H1 (cell line): ENCODE measurements around the gene NOL3. TPM values are rescaled to one million over a fixed set of nuclear protein-coding genes. Genes with fewer than 3 reads are reported as not detected.

ENCODE experiments used
- CTCF ChIA-PET: fragments of 300-600 bp; sonication (Branson Sonifier 250); formaldehyde crosslinking; loops from one replicate; lab custom pipeline; 2021; ENCODE audit not compliant: partially characterized antibody; lab: Charles Lee
- POLR2A ChIA-PET: fragments of 300-600 bp; sonication (Branson Sonifier 250); formaldehyde crosslinking; loops from one replicate; lab custom pipeline; 2021; ENCODE audit warnings: inconsistent platforms; ENCODE audit not compliant: partially characterized antibody; lab: Charles Lee
- DNase-seq, 2 experiments: peaks; one replicate each; pipeline versions ENCODE4 v3.0.0 to v3.0.0-alpha.2; 2010 to 2022; ENCODE audit warnings: low spot score in 2 of 2, low read depth in 1 of 2, mixed read lengths in 1 of 2
- FAIRE-seq: peaks from 2 replicates; lab custom pipeline; 2011; peaks lifted over from hg19 to GRCh38; lab: Jason Lieb, UNC
- H2AFZ ChIP-seq: 2 replicates; pipeline ENCODE4 v1.8.1; 2012; ENCODE audit warnings: low read length, inconsistent platforms
- H2AK5ac ChIP-seq: 2 replicates; pipeline ENCODE4 v1.6.1; 2013; ENCODE audit warnings: low read depth, low read length
- H2BK120ac ChIP-seq: replicated peaks from 2 replicates; pipeline ENCODE3; 2013; ENCODE audit warnings: low read depth, low read length, inconsistent platforms
- H2BK12ac ChIP-seq: 2 replicates; pipeline ENCODE4 v1.6.1; 2013; ENCODE audit warnings: low read depth, low read length
- H2BK15ac ChIP-seq: 2 replicates; pipeline ENCODE4 v1.6.1; 2013; ENCODE audit warnings: low read length
- H2BK20ac ChIP-seq: 2 replicates; pipeline ENCODE4 v1.6.1; 2013; ENCODE audit warnings: low read length
- H2BK5ac ChIP-seq: 2 replicates; pipeline ENCODE4 v1.6.1; 2013; ENCODE audit warnings: low read depth, low read length
- H3K14ac ChIP-seq: 2 replicates; pipeline ENCODE4 v1.6.1; 2013; ENCODE audit warnings: inconsistent platforms; ENCODE audit not compliant: insufficient read length
- H3K18ac ChIP-seq: 2 replicates; pipeline ENCODE4 v1.6.1; 2013; ENCODE audit warnings: low read length; ENCODE audit errors: extremely low read depth
- H3K23ac ChIP-seq: 2 replicates; pipeline ENCODE4 v1.6.1; 2013; ENCODE audit warnings: inconsistent platforms; ENCODE audit not compliant: insufficient read length
- H3K23me2 ChIP-seq: 2 replicates; pipeline ENCODE4 v1.6.1; 2013; ENCODE audit warnings: low read depth, low read length
- H3K27ac ChIP-seq: 2 replicates; pipeline ENCODE4 v1.6.1; 2011; ENCODE audit warnings: low read depth, low read length, inconsistent platforms
- H3K27me3 ChIP-seq, 4 experiments: replicated peaks in 1 of 4; 1 replicate in 1 of 4; 2 replicates in 3 of 4; pipeline versions ENCODE4 v1.6.1 to v1.8.1; 2011 to 2013; ENCODE audit warnings: low read length in 3 of 4, mild to moderate bottlenecking in 3 of 4, inconsistent platforms in 2 of 4, mixed read lengths in 2 of 4, moderate library complexity in 1 of 4; ENCODE audit not compliant: control insufficient read depth in 3 of 4, insufficient read depth in 3 of 4; ENCODE audit errors: extremely low read depth in 1 of 4
- H3K36me3 ChIP-seq, 4 experiments: 2 replicates each; pipeline versions ENCODE4 v1.6.1 to v1.8.1; 2011 to 2013; ENCODE audit warnings: mild to moderate bottlenecking in 4 of 4, low read length in 3 of 4, moderate library complexity in 2 of 4, control low read depth in 1 of 4, inconsistent platforms in 1 of 4; ENCODE audit not compliant: insufficient read depth in 4 of 4, control insufficient read depth in 2 of 4
- H3K4ac ChIP-seq: replicated peaks from 2 replicates; pipeline ENCODE3; 2013; ENCODE audit warnings: low read length, low read depth, mixed read lengths, inconsistent platforms; ENCODE audit not compliant: insufficient read length
- H3K4me1 ChIP-seq, 4 experiments: replicated peaks in 1 of 4; 1 replicate in 1 of 4; 2 replicates in 3 of 4; pipeline versions ENCODE4 v1.6.1 to v1.8.1; 2011 to 2013; ENCODE audit warnings: low read length in 3 of 4, inconsistent platforms in 2 of 4, mixed read lengths in 1 of 4; ENCODE audit not compliant: insufficient read depth in 4 of 4, control insufficient read depth in 3 of 4
- H3K4me2 ChIP-seq, 2 experiments: 2 replicates each; pipeline versions ENCODE4 v1.6.1 to v1.8.1; 2011 to 2013; ENCODE audit warnings: low read depth in 2 of 2, low read length in 2 of 2, control low read depth in 1 of 2, inconsistent platforms in 1 of 2, mild to moderate bottlenecking in 1 of 2; ENCODE audit not compliant: insufficient read depth in 1 of 2
- H3K4me3 ChIP-seq, 4 experiments: fragments of 200-600, 300-600 bp in 1 of 4; sonication (generic), shearing (Covaris generic), sonication (Bioruptor Twin) in 1 of 4; 2 replicates each; pipeline versions ENCODE4 v1.5.1 to v1.8.1; 2011 to 2016; ENCODE audit warnings: low read length in 4 of 4, low read depth in 3 of 4, control low read depth in 2 of 4, inconsistent platforms in 2 of 4, mild to moderate bottlenecking in 2 of 4, mixed read lengths in 1 of 4, moderate library complexity in 1 of 4; ENCODE audit not compliant: insufficient read depth in 2 of 4; ENCODE audit errors: extremely low read depth in 1 of 4
- H3K56ac ChIP-seq: replicated peaks from 2 replicates; pipeline ENCODE3; 2013; ENCODE audit warnings: low read depth, mild to moderate bottlenecking, mixed read lengths, low read length, inconsistent platforms; ENCODE audit not compliant: insufficient read length
- H3K79me1 ChIP-seq: 2 replicates; pipeline ENCODE4 v1.6.1; 2013; ENCODE audit warnings: low read depth, low read length, control low read depth
- H3K79me2 ChIP-seq, 2 experiments: 2 replicates each; pipeline versions ENCODE4 v1.6.1 to v1.8.1; 2012 to 2013; ENCODE audit warnings: low read length in 2 of 2, mild to moderate bottlenecking in 2 of 2, inconsistent platforms in 1 of 2; ENCODE audit not compliant: insufficient read depth in 2 of 2, control insufficient read depth in 1 of 2
- H3K9ac ChIP-seq, 4 experiments: replicated peaks in 1 of 4; 1 replicate in 1 of 4; 2 replicates in 3 of 4; pipeline versions ENCODE4 v1.6.1 to v1.8.1; 2011 to 2013; ENCODE audit warnings: low read depth in 3 of 4, low read length in 3 of 4, control low read depth in 2 of 4, mild to moderate bottlenecking in 2 of 4, moderate library complexity in 2 of 4, inconsistent platforms in 1 of 4; ENCODE audit errors: extremely low read depth in 1 of 4
- H3K9me3 ChIP-seq, 2 experiments: 2 replicates each; pipeline versions ENCODE4 v1.6.1 to v1.8.1; 2012 to 2013; ENCODE audit warnings: mild to moderate bottlenecking in 2 of 2, moderate library complexity in 2 of 2, control low read depth in 1 of 2, inconsistent platforms in 1 of 2, low read depth in 1 of 2, low read length in 1 of 2, mixed read lengths in 1 of 2; ENCODE audit not compliant: insufficient read depth in 2 of 2
- H4K20me1 ChIP-seq, 2 experiments: replicated peaks in 1 of 2; 2 replicates each; pipeline versions ENCODE3 to v1.8.1; 2011 to 2013; ENCODE audit warnings: inconsistent platforms in 2 of 2, low read length in 2 of 2, mild to moderate bottlenecking in 1 of 2; ENCODE audit not compliant: insufficient read depth in 2 of 2, control insufficient read depth in 1 of 2
- H4K5ac ChIP-seq: 2 replicates; pipeline ENCODE4 v1.6.1; 2013; ENCODE audit warnings: low read length, low read depth, mixed read lengths, inconsistent platforms; ENCODE audit not compliant: insufficient read length
- H4K8ac ChIP-seq: 2 replicates; pipeline ENCODE4 v1.8.0; 2013; ENCODE audit warnings: mild to moderate bottlenecking, moderate library complexity, low read length, inconsistent platforms; ENCODE audit not compliant: insufficient read depth; ENCODE audit errors: extremely low read depth
- H4K91ac ChIP-seq: replicated peaks from 2 replicates; pipeline ENCODE3; 2013; ENCODE audit warnings: low read length, mixed read lengths, inconsistent platforms; ENCODE audit not compliant: insufficient read length
- ASH2L ChIP-seq: fragments of 200-600, 300-600 bp; sonication (generic); IDR thresholded peaks from one replicate; pipeline ENCODE4 v1.7.1; 2017; ENCODE audit warnings: low read length
- CBX5 ChIP-seq: fragments of 300-800, 300-1000 bp; sonication (generic); IDR thresholded peaks from 2 replicates; pipeline ENCODE4 v1.7.1; 2016; ENCODE audit warnings: antibody characterized with exemption, low read length, low read depth
- CBX8 ChIP-seq: fragments of 300-800, 300-1000 bp; sonication (generic); IDR thresholded peaks from 2 replicates; pipeline ENCODE4 v1.7.1; 2016; ENCODE audit warnings: low read depth, low read length, borderline replicate concordance
- NRF1 ChIP-seq: IDR thresholded peaks from 2 replicates; pipeline ENCODE4 v1.6.1; 2011; ENCODE audit warnings: mild to moderate bottlenecking, low read depth, low read length, improper control_type of control experiment
- POLR2A ChIP-seq, 2 experiments: IDR thresholded peaks; 1 replicate in 1 of 2; 2 replicates in 1 of 2; pipeline ENCODE4 v1.6.1; 2011; ENCODE audit warnings: low read depth in 2 of 2, low read length in 2 of 2, mild to moderate bottlenecking in 2 of 2; ENCODE audit errors: control extremely low read depth in 1 of 2
- TCF12 ChIP-seq: IDR thresholded peaks from 2 replicates; pipeline ENCODE4 v1.6.1; 2011; ENCODE audit warnings: low read depth, mild to moderate bottlenecking, low read length
- ZNF274 ChIP-seq: IDR thresholded peaks from 2 replicates; pipeline ENCODE4 v1.7.0; 2012; ENCODE audit warnings: low read length, borderline replicate concordance; ENCODE audit errors: extremely low read depth
- WGBS, 2 experiments: shearing (Covaris generic) in 1 of 2; methylation state at CpG; one replicate each; pipeline versions ENCODE4 v1.1.6 to v1.1.7; 2013 to 2015; ENCODE audit warnings: low lambda C conversion rate in 2 of 2, mixed read lengths in 2 of 2, inconsistent platforms in 1 of 2, low coverage in 1 of 2, missing lambda C conversion rate in 1 of 2; ENCODE audit not compliant: insufficient replicate concordance in 2 of 2, insufficient coverage in 1 of 2, insufficient read length in 1 of 2; ENCODE audit errors: extremely low coverage in 1 of 2, missing lambda C conversion rate in 1 of 2; 5-methylcytosine and 5-hydroxymethylcytosine counted together
- polyA plus RNA-seq, 7 experiments: library from polyadenylated mRNA; depleted of rRNA in 3 of 7; stranded (reverse) in 5 of 7; unstranded in 2 of 7; fragments of >200 nt in 5 of 7; fragments of 200-250 nt in 2 of 7; gene quantifications; 1 replicate in 5 of 7; 2 replicates in 1 of 7; 4 replicates in 1 of 7; pipeline versions ENCODE4 v1.2.1 to v1.2.3, GENCODE V29; 2011 to 2013; ENCODE audit warnings: missing spikeins in 2 of 7, mixed read lengths in 2 of 7
- total RNA-seq: library from RNA; stranded (reverse); fragmentation: NEBNext Ultra II Directional; extraction: Animal tissue kit (Norgen Biotek cat#: 25700); gene quantifications from 2 replicates; pipeline ENCODE4 v1.2.1, GENCODE V29; 2021
- TF ChIP-seq, protein P1 (sequence below): IDR thresholded peaks from 2 replicates; pipeline ENCODE4 v1.6.1; 2011; ENCODE audit warnings: low read length, improper control_type of control experiment

Gene NOL3
- total and polyA plus RNA-seq, 2 of the 8 experiments (the other 6 are each of a cell fraction or from before 2014, with no cell fraction given) = 2.2 to 4.6 TPM

- Histone ChIP-seq H3K4me1 (peaks cover 0 to 10% (median 1%) of the 10 kb centered on the region in 4 experiments; a peak in 2 of 7 replicates), H4K8ac (no peak overlapping the region), H4K91ac (no peak overlapping the region), H3K9me3 (no peaks in the 10 kb centered on the region), H3K27me3 (peaks cover 0 to 2% (median 0%) of the 10 kb centered on the region in 4 experiments; a peak in 1 of 7 replicates), H4K20me1 (peaks cover 0 to 2% of the 10 kb centered on the region in 2 experiments), H2BK12ac (no peak overlapping the region), H2BK20ac (no peak overlapping the region), H3K36me3 (peaks cover 0 to 3% (median 0%) of the 10 kb centered on the region in 4 experiments; a peak in 3 of 8 replicates), H3K23ac (no peak overlapping the region), H3K79me1 (no peaks in the 10 kb centered on the region), H2AK5ac (no peak overlapping the region), H3K4me3 (no peak overlapping the region), H2AFZ (no peak overlapping the region), H4K5ac (no peak overlapping the region), H3K14ac (no peak overlapping the region), H2BK5ac (no peak overlapping the region), H2BK15ac (no peak overlapping the region), H3K27ac (no peak overlapping the region), H3K9ac (no peak overlapping the region), H3K23me2 (no peaks in the 10 kb centered on the region), H3K56ac (no peak overlapping the region), H3K4ac (no peak overlapping the region), H3K79me2 (no peaks in the 10 kb centered on the region), H2BK120ac (no peak overlapping the region), H3K4me2 (no peak overlapping the region), H3K18ac (no peak overlapping the region)
- CTCF ChIA-PET = no interaction called here
- TF ChIP-seq TCF12 (no peak), CBX8 (no peak), ASH2L (no peak), CBX5 (no peak), POLR2A (IDR thresholded peaks at IDR 0.05; ENCODE audit: control extremely low read depth in 1 of 2, low read depth in 2 of 2, low read length in 2 of 2) (no peak), NRF1 (no peak), ZNF274 (no peak)
- TF ChIP-seq, protein P1, sequence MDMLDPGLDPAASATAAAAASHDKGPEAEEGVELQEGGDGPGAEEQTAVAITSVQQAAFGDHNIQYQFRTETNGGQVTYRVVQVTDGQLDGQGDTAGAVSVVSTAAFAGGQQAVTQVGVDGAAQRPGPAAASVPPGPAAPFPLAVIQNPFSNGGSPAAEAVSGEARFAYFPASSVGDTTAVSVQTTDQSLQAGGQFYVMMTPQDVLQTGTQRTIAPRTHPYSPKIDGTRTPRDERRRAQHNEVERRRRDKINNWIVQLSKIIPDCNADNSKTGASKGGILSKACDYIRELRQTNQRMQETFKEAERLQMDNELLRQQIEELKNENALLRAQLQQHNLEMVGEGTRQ = no peak
- FAIRE-seq = no peak
- POLR2A ChIA-PET = interaction anchor here (0.6 to 5.4 kb wide), 5 partner anchors 8 to 31 kb away, joined by 3 to 19 read pairs (median 3); partner anchors contain the start of gene TMEM208
- DNase-seq = no peak
- WGBS, 2 experiments = 89% methylated on average over 8 of the region's 8 CpGs; no CpG with 5 or more reads in 1 of the 2 experiments
Observed at GRCh38 chr16:67206129-67206837, 35.9 kb downstream of the NOL3 start.
